SK-N-SH (cell line): ENCODE data around the gene ZC3H8. TPM values are rescaled to one million over a fixed set of nuclear protein-coding genes. Genes with fewer than 3 reads are reported as not detected.

Experiments used
- CTCF ChIA-PET: fragments of 300-600, 350-600 bp; formaldehyde crosslinking; extraction: SDS; loops from one replicate; lab custom pipeline; 2021; lab: Yijun Ruan, JAX
- POLR2A ChIA-PET: fragments of 350-600 bp; sonication (Branson Sonifier 250); formaldehyde crosslinking; extraction: SDS; loops from one replicate; lab custom pipeline; 2020; ENCODE audit warnings: antibody characterized with exemption, inconsistent platforms; lab: Yijun Ruan, JAX
- DNase-seq: peaks from one replicate; pipeline ENCODE4 v3.0.0; 2012
- H2AFZ ChIP-seq: fragments of 200-600 bp; sonication (generic); 2 replicates; pipeline ENCODE4 v1.8.1; 2016; ENCODE audit warnings: antibody characterized with exemption, mild to moderate bottlenecking, low read depth
- H3F3A ChIP-seq: fragments of 200-600 bp; sonication (generic); replicated peaks from 2 replicates; pipeline ENCODE3; 2016; ENCODE audit warnings: antibody characterized with exemption, mild to moderate bottlenecking; ENCODE audit not compliant: insufficient read depth
- H3K27ac ChIP-seq, 2 experiments: fragments of 200-500 bp in 1 of 2; fragments of 200-600 bp in 1 of 2; sonication (Bioruptor generic) in 1 of 2; sonication (generic), shearing (Covaris generic) in 1 of 2; 2 replicates each; pipeline versions ENCODE4 v1.5.1 to v1.6.1; 2014 to 2016; ENCODE audit warnings: low read depth in 2 of 2, inconsistent platforms in 1 of 2, low read length in 1 of 2, mild to moderate bottlenecking in 1 of 2, mixed read lengths in 1 of 2
- H3K27me3 ChIP-seq: fragments of 200-600 bp; sonication (generic), shearing (Covaris generic); 2 replicates; pipeline ENCODE4 v1.6.1; 2016; ENCODE audit warnings: mixed run types; ENCODE audit not compliant: insufficient read depth
- H3K36me3 ChIP-seq, 2 experiments: fragments of 200-500 bp in 1 of 2; fragments of 200-600 bp in 1 of 2; sonication (Bioruptor generic) in 1 of 2; sonication (generic) in 1 of 2; replicated peaks in 1 of 2; 2 replicates each; pipeline versions ENCODE3 to v1.5.1; 2014 to 2016; ENCODE audit warnings: low read length in 1 of 2, mild to moderate bottlenecking in 1 of 2; ENCODE audit not compliant: insufficient read depth in 2 of 2, control insufficient read depth in 1 of 2
- H3K4me1 ChIP-seq, 2 experiments: fragments of 200-500 bp in 1 of 2; fragments of 200-600 bp in 1 of 2; sonication (Bioruptor generic) in 1 of 2; sonication (generic), shearing (Covaris generic) in 1 of 2; 2 replicates each; pipeline versions ENCODE4 v1.5.1 to v1.6.1; 2014 to 2016; ENCODE audit warnings: low read depth in 1 of 2, low read length in 1 of 2, mixed run types in 1 of 2; ENCODE audit not compliant: insufficient read depth in 2 of 2, control insufficient read depth in 1 of 2
- H3K4me2 ChIP-seq: fragments of 200-600 bp; sonication (generic), shearing (Covaris generic); 2 replicates; pipeline ENCODE4 v1.6.1; 2017; ENCODE audit warnings: mixed run types
- H3K4me3 ChIP-seq, 2 experiments: fragments of 200-500 bp in 1 of 2; fragments of 200-600 bp in 1 of 2; sonication (Bioruptor generic) in 1 of 2; sonication (generic), shearing (Covaris generic) in 1 of 2; 2 replicates each; pipeline versions ENCODE4 v1.5.1 to v1.8.1; 2014 to 2016; ENCODE audit warnings: low read depth in 2 of 2, inconsistent platforms in 1 of 2, low read length in 1 of 2, mild to moderate bottlenecking in 1 of 2, mixed read lengths in 1 of 2, moderate library complexity in 1 of 2
- H3K79me2 ChIP-seq: fragments of 200-600 bp; sonication (generic); 2 replicates; pipeline ENCODE4 v1.8.1; 2017; ENCODE audit warnings: mild to moderate bottlenecking; ENCODE audit not compliant: insufficient read depth
- H3K9ac ChIP-seq: fragments of 200-600 bp; sonication (generic); 2 replicates; pipeline ENCODE4 v1.6.1; 2017; ENCODE audit warnings: mixed run types
- H3K9me2 ChIP-seq: fragments of 200-600 bp; sonication (generic); 2 replicates; pipeline ENCODE4 v1.6.1; 2017; ENCODE audit warnings: mixed run types
- H3K9me3 ChIP-seq: fragments of 200-600 bp; sonication (generic); 2 replicates; pipeline ENCODE4 v1.6.1; 2017; ENCODE audit warnings: mixed run types, mild to moderate bottlenecking, moderate library complexity
- H4K20me1 ChIP-seq: fragments of 200-600 bp; sonication (generic); 2 replicates; pipeline ENCODE4 v1.6.1; 2017; ENCODE audit warnings: mild to moderate bottlenecking, mixed run types; ENCODE audit not compliant: insufficient read depth
- CTCF ChIP-seq: fragments of 200-600 bp; sonication (generic); IDR thresholded peaks from 2 replicates; pipeline ENCODE4 v1.6.1; 2017; ENCODE audit warnings: antibody characterized with exemption, mild to moderate bottlenecking, moderate library complexity
- ELF1 ChIP-seq: IDR thresholded peaks from 2 replicates; pipeline ENCODE4 v1.4.0; 2012
- EZH2phosphoT487 ChIP-seq: fragments of 200-600 bp; sonication (generic); IDR thresholded peaks from 2 replicates; pipeline ENCODE4 v1.6.1; 2017; ENCODE audit warnings: low read depth, mixed run types, mild to moderate bottlenecking, antibody characterized with exemption, moderate library complexity, borderline replicate concordance
- FOSL2 ChIP-seq: IDR thresholded peaks from 2 replicates; pipeline ENCODE4 v1.4.0; 2012; ENCODE audit warnings: low read depth, mild to moderate bottlenecking, moderate library complexity, borderline replicate concordance
- FOXM1 ChIP-seq: IDR thresholded peaks from 2 replicates; pipeline ENCODE4 v1.4.0; 2012; ENCODE audit warnings: low read depth, mild to moderate bottlenecking
- JUND ChIP-seq: IDR thresholded peaks from 2 replicates; pipeline ENCODE4 v1.4.0; 2012
- MAX ChIP-seq: IDR thresholded peaks from 2 replicates; pipeline ENCODE4 v1.4.0; 2012; ENCODE audit warnings: low read depth
- MEF2A ChIP-seq: IDR thresholded peaks from 2 replicates; pipeline ENCODE4 v1.4.0; 2012; ENCODE audit warnings: low read depth, borderline replicate concordance
- NFIC ChIP-seq: IDR thresholded peaks from 2 replicates; pipeline ENCODE4 v1.4.0; 2012; ENCODE audit warnings: borderline replicate concordance
- NRF1 ChIP-seq: IDR thresholded peaks from 2 replicates; pipeline ENCODE4 v1.6.1; 2012; ENCODE audit warnings: low read depth, mild to moderate bottlenecking, low read length
- PBX3 ChIP-seq: IDR thresholded peaks from 2 replicates; pipeline ENCODE4; 2012
- RAD21 ChIP-seq: IDR thresholded peaks from 2 replicates; pipeline ENCODE4 v1.6.1; 2012; ENCODE audit warnings: mild to moderate bottlenecking, low read length
- REST ChIP-seq: IDR thresholded peaks from 2 replicates; pipeline ENCODE4 v1.6.1; 2012; ENCODE audit warnings: mild to moderate bottlenecking, low read depth, low read length, moderate library complexity
- RXRA ChIP-seq: IDR thresholded peaks from 2 replicates; pipeline ENCODE4 v1.4.0; 2012; ENCODE audit warnings: low read depth, mild to moderate bottlenecking, borderline replicate concordance
- SIN3A ChIP-seq: IDR thresholded peaks from 2 replicates; pipeline ENCODE4 v1.6.1; 2012; ENCODE audit warnings: low read depth, mild to moderate bottlenecking, low read length, moderate library complexity, borderline replicate concordance
- SMC3 ChIP-seq: IDR thresholded peaks from 2 replicates; pipeline ENCODE4 v1.6.1; 2012; ENCODE audit warnings: low read depth, low read length, improper control_type of control experiment
- TAF1 ChIP-seq: IDR thresholded peaks from 2 replicates; pipeline ENCODE4 v1.6.1; 2012; ENCODE audit warnings: low read depth, mild to moderate bottlenecking, low read length, moderate library complexity, borderline replicate concordance
- TCF12 ChIP-seq: IDR thresholded peaks from 2 replicates; pipeline ENCODE4 v1.4.0; 2012
- TEAD4 ChIP-seq: IDR thresholded peaks from 2 replicates; pipeline ENCODE4 v1.4.0; 2012; ENCODE audit warnings: mild to moderate bottlenecking, borderline replicate concordance; ENCODE audit not compliant: insufficient read depth
- YY1 ChIP-seq: IDR thresholded peaks from 2 replicates; pipeline ENCODE4 v1.4.0; 2012; ENCODE audit warnings: low read depth, mild to moderate bottlenecking
- whole genome bisulfite sequencing: methylation state at CpG from one replicate; pipeline ENCODE4 v1.1.6; 2017; ENCODE audit warnings: low lambda C conversion rate; 5-methylcytosine and 5-hydroxymethylcytosine counted together
- polyA plus RNA-seq, 3 experiments: library from polyadenylated mRNA; depleted of rRNA; stranded (reverse); fragments of >200 nt; gene quantifications; 2 replicates each; pipeline ENCODE4 v1.2.3, GENCODE V29; 2012

ZC3H8 gene
- polyA plus RNA-seq, 1 of the 3 experiments (the other 2 are of a cell fraction), result 3.3 TPM

- no peaks in the 10 kb centered on the region for H4K20me1 ChIP-seq
- H3K9ac ChIP-seq, result no peak overlapping the region
- no peaks in the 10 kb centered on the region for H3K79me2 ChIP-seq
- H3K4me3 ChIP-seq, result no peak overlapping the region
- H2AFZ ChIP-seq, result no peak overlapping the region
- no peaks in the 10 kb centered on the region for H3K9me2 ChIP-seq
- H3K4me1 ChIP-seq, result no peaks in the 10 kb centered on the region
- no peaks in the 10 kb centered on the region for H3F3A ChIP-seq
- TF ChIP-seq NFIC, result no peak
- no peak for TF ChIP-seq TEAD4
- TF ChIP-seq JUND, result no peak
- TF ChIP-seq PBX3, result no peak
- TF ChIP-seq YY1, result no peak
- TF ChIP-seq EZH2phosphoT487, result no peak
- no peak for TF ChIP-seq SMC3
- TF ChIP-seq REST, result no peak
- no peak for TF ChIP-seq MEF2A
- no peak for TF ChIP-seq TCF12
- TF ChIP-seq MAX, result no peak
- no peak for TF ChIP-seq TAF1
- TF ChIP-seq SIN3A, result no peak
- TF ChIP-seq FOXM1, result no peak
- no peak for TF ChIP-seq NRF1
- TF ChIP-seq ELF1, result no peak
- no peak for TF ChIP-seq FOSL2
- TF ChIP-seq CTCF, result no peak
- TF ChIP-seq RAD21, result no peak
- TF ChIP-seq RXRA, result no peak
- no peaks in the 10 kb centered on the region for H3K9me3 ChIP-seq
- no peaks in the 10 kb centered on the region for H3K27me3 ChIP-seq
- POLR2A ChIA-PET, result interaction anchor here (0.5 kb wide), 1 partner anchor 146 kb away, joined by 3 read pairs; no protein-coding TSS in a partner anchor
- H3K4me2 ChIP-seq, result no peak overlapping the region
- H3K27ac ChIP-seq, result no peak overlapping the region
- no peak for DNase-seq
- WGBS, result 100% methylated on average over 1 of the region's 1 CpG
- peaks cover 22 to 29% of the 10 kb centered on the region in 2 experiments for H3K36me3 ChIP-seq
- CTCF ChIA-PET, result interaction anchor here (0.9 to 1.4 kb wide), 2 partner anchors 8 to 11 kb away, joined by 3 to 6 read pairs; no protein-coding TSS in a partner anchor
Observed at GRCh38 chr2:112239862-112240261, 15.0 kb downstream of the ZC3H8 start.
